HG02885 (cell line): ENCODE results near the gene DNAL4.

Experiments
- ATAC-seq: cut with Tn5 transposase; IDR thresholded peaks from one replicate; pipeline ENCODE4 v1.9.1; 2021; ENCODE audit warnings: mild to moderate bottlenecking; ENCODE audit not compliant: unreplicated experiment, poor library complexity

The DNAL4 gene

DNA sequence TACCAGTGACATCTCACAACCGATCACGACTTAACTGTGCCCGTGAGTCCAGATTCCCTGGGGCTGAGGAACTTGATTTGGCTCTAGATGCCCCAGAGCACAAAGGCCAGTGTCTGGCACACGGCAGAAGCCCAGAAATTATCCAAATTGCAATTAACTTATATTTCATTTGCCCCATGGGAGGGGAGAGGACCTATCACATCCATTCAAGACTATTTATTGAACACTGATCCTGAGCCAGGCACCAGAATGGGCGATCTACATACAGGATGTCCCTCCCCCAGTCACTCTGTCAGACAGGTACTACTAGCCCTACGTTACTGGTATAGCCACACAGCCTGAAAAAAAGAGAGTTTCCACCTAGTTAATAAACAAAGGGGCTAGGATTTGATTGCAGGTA is 5.1 kb downstream of the DNAL4 start:
- ATAC-seq: no peak

GRCh38 chr22:38788021-38788816 is 5.7 kb downstream of the DNAL4 start:
- no peak for ATAC-seq

DNA sequence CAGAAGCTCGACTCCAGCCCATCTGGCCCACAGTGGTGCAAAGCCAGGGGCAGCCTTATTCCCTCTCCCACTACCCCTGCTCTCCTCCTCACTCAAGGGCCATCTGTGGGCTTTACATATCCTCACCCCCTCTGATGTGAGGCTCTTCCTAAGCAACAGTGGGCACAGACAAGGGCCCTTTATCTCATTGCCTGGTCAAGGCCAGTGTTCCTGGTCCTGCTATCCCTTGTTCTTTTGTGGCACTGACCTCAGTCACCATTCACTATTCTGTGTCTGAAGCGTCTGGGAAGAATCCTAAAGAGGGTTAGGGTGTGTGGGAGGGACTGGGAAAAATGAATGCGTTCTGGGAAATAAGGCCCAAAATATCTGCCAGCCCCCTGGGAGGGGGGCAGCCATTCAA is 7.3 kb downstream of the DNAL4 start:
- no peak for ATAC-seq

GRCh38 chr22:38784856-38785255 is 9.1 kb downstream of the DNAL4 start:
- no peak for ATAC-seq

GRCh38 chr22:38784035-38784434 is 9.9 kb downstream of the DNAL4 start:
- ATAC-seq: no peak

- ATAC-seq: no peak
These were observed 10.8 kb downstream of the DNAL4 start for GRCh38 chr22:38783095-38783615.

- no peak for ATAC-seq
These were observed 11.4 kb downstream of the DNAL4 start for GRCh38 chr22:38782402-38783094.

DNA sequence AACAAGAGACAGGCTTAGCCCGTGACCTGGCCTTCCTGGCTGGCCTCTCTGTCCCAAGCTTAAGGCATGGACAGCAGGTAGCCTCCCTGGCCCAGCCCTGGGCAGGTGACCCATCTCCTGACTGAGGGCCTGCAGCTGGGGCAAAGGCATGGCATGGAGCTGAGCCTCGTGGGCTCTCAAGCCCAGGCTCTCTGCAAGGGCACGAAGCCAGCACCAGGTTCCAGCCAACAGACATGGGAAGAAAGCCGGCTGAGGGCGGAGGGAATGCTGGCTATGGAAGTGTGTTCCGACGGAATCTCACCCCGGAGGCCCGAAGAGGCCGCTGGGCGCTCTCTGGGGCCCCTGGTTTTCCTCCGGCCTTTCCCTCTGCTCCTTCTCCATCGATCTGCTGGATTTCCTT is 12.9 kb downstream of the DNAL4 start:
- no peak for ATAC-seq

DNA sequence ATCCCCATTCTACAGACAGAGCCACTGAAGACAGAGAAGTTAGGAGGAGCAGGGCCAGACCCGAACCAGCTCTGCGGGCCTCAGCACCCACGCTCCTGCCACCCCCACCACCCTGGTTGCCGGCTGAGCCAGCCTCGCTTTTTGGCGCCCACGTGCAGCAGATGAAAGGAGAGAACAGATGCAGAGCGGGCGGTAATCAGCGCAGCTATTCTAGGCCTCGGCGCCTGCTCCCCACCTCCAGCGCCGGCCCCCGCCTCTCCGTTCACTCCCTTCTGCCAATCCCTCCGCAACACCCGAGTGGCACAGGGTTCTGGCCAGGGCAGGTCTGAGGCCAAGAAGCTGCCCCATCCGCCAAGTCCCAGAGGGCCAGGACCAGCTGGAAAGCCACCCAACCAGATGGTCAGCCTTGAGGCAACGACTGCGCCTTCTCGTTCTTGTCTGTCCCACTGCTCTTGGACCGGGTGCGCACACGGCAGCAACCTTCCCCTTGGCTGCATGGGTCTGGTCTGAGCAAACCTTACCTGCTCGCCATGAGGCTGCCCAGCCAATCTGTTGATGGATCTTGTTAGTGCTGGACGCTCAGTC is 16.8 kb downstream of the DNAL4 start:
- ATAC-seq: no peak

GRCh38 chr22:38776086-38776485 is 17.9 kb downstream of the DNAL4 start:
- no peak for ATAC-seq

DNA sequence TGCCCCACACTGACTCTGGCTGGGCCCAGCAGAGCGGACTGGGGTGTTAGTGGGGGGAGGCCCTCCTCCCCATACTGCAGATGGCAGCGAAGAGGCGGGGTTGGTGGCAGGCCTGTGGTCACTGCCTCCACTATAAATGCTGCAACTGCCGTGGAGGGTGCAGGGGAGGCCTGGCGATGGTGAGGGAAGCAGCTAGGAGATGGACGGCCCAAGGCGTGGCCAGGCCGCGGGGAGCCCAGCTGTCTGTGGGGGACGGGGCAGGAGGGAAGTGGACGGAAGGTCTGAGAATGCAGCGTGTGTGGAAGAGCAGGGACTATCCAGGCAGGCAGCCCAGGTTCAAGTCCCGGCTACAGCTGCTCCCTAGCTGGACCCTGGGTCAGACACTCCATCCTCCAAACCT is 18.3 kb downstream of the DNAL4 start:
- no peak for ATAC-seq

DNA sequence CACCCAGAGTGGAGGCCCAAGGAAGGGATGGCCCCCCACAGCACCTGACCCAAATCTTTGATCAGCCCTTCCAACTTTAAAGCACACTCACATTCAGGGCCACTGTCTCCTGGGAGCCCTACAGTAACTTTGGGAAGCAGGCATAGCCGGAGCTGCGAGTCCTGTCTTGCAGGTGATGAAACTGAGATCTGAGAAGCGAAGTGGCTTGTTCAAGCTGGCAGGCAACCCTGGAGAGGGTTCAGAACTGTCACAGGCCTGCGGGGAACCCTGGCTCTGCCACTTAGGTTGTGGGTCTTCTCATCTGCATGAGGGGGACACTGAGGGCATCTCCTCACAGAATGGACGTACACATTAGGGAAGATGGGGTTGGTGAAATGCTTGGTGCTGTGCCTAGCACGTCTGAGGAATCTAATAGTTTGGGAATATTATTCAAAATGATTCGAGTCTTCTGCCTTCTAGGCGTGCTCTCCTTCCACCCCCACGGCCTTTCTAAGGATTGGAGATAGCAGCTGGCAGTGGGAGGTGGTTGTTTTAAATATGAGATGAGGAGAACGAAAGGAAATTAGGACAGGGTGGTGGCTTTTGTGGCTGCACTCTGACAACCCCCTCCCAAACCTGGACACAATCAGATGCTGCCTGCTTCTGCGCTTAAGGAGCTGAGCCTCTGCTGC is 19.3 kb downstream of the DNAL4 start:
- no peak for ATAC-seq

- ATAC-seq: no peak
These were observed 20.5 kb downstream of the DNAL4 start for GRCh38 chr22:38773363-38773946.

DNA sequence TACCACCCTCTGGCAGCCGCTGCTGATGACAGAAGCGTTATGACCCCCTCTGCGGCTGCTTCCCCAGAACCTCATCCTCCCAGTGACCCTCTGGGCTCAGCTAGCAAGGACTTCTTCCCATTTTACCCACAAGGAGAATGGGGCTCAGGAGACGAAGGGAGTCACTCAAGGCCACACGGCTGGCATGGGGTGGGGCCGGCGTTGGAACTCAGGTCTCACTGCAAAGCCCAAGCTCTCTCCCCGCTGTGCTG is 21.4 kb downstream of the DNAL4 start:
- ATAC-seq: no peak

GRCh38 chr22:38770257-38770949 is 23.5 kb downstream of the DNAL4 start:
- ATAC-seq: no peak

- no peak for ATAC-seq
These were observed 25.9 kb downstream of the DNAL4 start for GRCh38 chr22:38768036-38768435.

DNA sequence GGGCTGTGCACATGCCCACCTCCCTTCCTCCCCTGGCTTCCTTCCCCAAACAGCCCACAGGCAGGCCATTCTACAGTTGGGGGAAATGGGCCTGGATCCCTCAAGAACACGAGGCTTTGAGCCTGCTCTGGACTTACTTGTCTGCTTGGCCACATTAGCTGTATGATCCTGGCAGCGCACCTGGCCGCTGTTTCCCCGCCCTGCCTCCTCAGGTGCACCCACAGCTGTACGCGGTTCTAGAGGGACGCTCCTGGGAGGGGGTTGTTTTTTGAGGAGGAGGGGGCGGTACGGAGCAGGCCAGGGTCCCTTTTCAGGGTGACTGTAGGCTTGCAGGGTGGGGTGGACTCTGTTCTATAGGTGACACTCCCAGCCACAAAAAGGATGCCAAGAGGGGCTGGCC is 26.6 kb downstream of the DNAL4 start:
- no peak for ATAC-seq

GRCh38 chr22:38766076-38766777 is 27.7 kb downstream of the DNAL4 start:
- no peak for ATAC-seq

- no peak for ATAC-seq
These were observed 31.4 kb downstream of the DNAL4 start for GRCh38 chr22:38762551-38762983.
